ENCODE results near the gene KAZN. TPM values are rescaled to one million over a fixed set of nuclear protein-coding genes. Genes with fewer than 3 reads are reported as not detected.

KAZN gene
- total RNA-seq, 1 donor from 2014 or later: 21.2 TPM

- no peak overlapping the region for H3K27ac ChIP-seq
- no peak overlapping the region for H3K4me3 ChIP-seq
- DNase-seq (no peak), ATAC-seq (peak in 1 of 2 donors; percentile 39)
- no peaks in the 10 kb centered on the region for H3K9me3 ChIP-seq
- no peaks in the 10 kb centered on the region for H3K36me3 ChIP-seq
- H3K4me1 ChIP-seq: no peaks in the 10 kb centered on the region
- H3K27me3 ChIP-seq (ENCODE audit: low read depth): no peaks in the 10 kb centered on the region
- no peak for TF ChIP-seq CTCF (IDR thresholded peaks at IDR 0.05)
- intact Hi-C loops (cut with DNase I): no loop called here
These were observed 396.5 kb downstream of the KAZN start for GRCh38 chr1:14994841-14995437.

- ATAC-seq: peak; percentile 9 to 47
These were observed 397.9 kb downstream of the KAZN start for GRCh38 chr1:14996133-14997050.

DNA sequence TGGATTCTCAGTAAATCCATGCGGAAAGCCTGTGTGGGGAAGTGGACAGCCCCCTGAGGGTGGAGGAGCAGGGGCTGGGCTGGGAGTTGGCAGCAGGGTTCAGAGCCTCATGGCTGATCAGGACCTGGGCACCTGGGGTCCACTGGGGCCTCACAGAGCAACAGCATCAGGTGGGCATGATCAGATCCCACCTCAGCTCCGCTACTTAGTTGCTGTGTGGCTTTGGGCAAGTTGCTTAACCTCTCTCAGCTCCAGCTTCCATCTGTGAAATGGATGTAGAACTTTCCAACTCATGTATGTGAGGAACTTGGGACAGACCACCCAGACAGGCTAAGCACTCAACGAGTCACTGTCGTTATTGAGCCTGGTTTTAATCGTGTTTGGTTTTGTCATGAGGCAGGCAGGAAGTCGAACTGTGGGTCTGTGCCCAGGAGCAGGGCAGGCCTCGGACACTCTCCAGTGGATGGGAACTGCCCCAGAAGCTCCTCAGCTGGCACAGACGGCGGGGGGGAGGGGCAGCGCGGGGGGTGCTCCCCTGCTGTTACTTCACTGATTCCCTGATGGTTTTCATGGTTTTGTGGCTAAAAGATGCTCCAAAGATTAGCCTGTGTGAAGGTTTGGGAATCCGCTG lies 399.3 kb downstream of the KAZN start:
- ATAC-seq: no peak
- Histone ChIP-seq H3K9me3 (no peaks in the 10 kb centered on the region), H3K27ac (no peak overlapping the region), H3K36me3 (no peaks in the 10 kb centered on the region), H3K27me3 (ENCODE audit: low read depth) (no peaks in the 10 kb centered on the region), H3K4me3 (no peak overlapping the region), H3K4me1 (no peaks in the 10 kb centered on the region)
- TF ChIP-seq CTCF (IDR thresholded peaks at IDR 0.05): no peak
- intact Hi-C loops (cut with DNase I): no loop called here
- DNase-seq: no peak

More at GRCh38 chr1:14996133-14997050, 397.9 kb downstream of the KAZN start:
- Histone ChIP-seq H3K36me3 (no peaks in the 10 kb centered on the region), H3K4me3 (no peak overlapping the region), H3K27ac (no peak overlapping the region), H3K9me3 (no peaks in the 10 kb centered on the region), H3K4me1 (no peaks in the 10 kb centered on the region), H3K27me3 (ENCODE audit: low read depth) (no peaks in the 10 kb centered on the region)
- intact Hi-C loops (cut with DNase I): no loop called here
- DNase-seq: no peak
- no peak for TF ChIP-seq CTCF (IDR thresholded peaks at IDR 0.05)

GRCh38 chr1:14999441-14999840 lies 401.0 kb downstream of the KAZN start:
- H3K27me3 ChIP-seq (ENCODE audit: low read depth): no peaks in the 10 kb centered on the region
- DNase-seq (no peak), ATAC-seq (no peak)
- H3K4me3 ChIP-seq: no peak overlapping the region
- no peaks in the 10 kb centered on the region for H3K9me3 ChIP-seq
- no peaks in the 10 kb centered on the region for H3K4me1 ChIP-seq
- no peak overlapping the region for H3K27ac ChIP-seq
- intact Hi-C loops (cut with DNase I): no loop called here
- no peaks in the 10 kb centered on the region for H3K36me3 ChIP-seq
- TF ChIP-seq CTCF (IDR thresholded peaks at IDR 0.05): no peak

GRCh38 chr1:15000030-15000429 lies 401.5 kb downstream of the KAZN start:
- Histone ChIP-seq H3K27ac (no peak overlapping the region), H3K27me3 (ENCODE audit: low read depth) (no peaks in the 10 kb centered on the region)
- no peak for TF ChIP-seq CTCF (IDR thresholded peaks at IDR 0.05)

More at GRCh38 chr1:15000030-15000429, 401.5 kb downstream of the KAZN start:
- Histone ChIP-seq H3K4me3 (no peak overlapping the region), H3K36me3 (no peaks in the 10 kb centered on the region), H3K4me1 (no peaks in the 10 kb centered on the region), H3K9me3 (no peaks in the 10 kb centered on the region)
- intact Hi-C loops (cut with DNase I): no loop called here
- DNase-seq (no peak), ATAC-seq (no peak)
